GM23248 (cell line): Measurements from ENCODE around the gene MAP7D2.

Source experiments
- EZH2 ChIP-seq: fragments of 200-600 bp; sonication (generic); IDR thresholded peaks from 2 replicates; pipeline ENCODE4 v1.6.1; 2018; ENCODE audit warnings: antibody characterized with exemption, mild to moderate bottlenecking; ENCODE audit not compliant: insufficient read depth, poor library complexity, severe bottlenecking
- EZH2phosphoT487 ChIP-seq: fragments of 200-600 bp; sonication (generic); IDR thresholded peaks from 2 replicates; pipeline ENCODE4 v1.6.1; 2018; ENCODE audit warnings: antibody characterized with exemption, moderate library complexity, mild to moderate bottlenecking, low read depth; ENCODE audit not compliant: insufficient read depth

DNA sequence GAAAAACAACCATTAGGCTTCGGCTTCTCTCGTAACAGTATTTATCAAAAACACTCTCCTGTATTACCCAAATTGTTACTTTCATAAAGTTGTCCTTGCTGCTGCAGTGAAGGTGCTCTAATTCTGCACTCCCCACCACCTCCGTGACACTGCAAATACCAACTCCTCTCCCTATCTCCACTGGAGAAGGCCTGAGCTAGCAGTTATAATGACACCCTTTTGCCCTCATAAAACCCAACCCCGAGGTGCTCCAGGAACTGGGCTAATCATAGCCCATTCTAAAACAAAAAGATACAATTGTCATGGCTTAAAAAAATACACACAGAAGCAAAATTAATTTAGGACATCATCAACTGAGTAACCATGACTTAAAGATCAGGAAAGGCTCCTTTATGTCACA, 59.2 kb downstream of the MAP7D2 start:
- no peak for TF ChIP-seq EZH2
- no peak for TF ChIP-seq EZH2phosphoT487
